ENCODE data around the gene DPP10.

DNA sequence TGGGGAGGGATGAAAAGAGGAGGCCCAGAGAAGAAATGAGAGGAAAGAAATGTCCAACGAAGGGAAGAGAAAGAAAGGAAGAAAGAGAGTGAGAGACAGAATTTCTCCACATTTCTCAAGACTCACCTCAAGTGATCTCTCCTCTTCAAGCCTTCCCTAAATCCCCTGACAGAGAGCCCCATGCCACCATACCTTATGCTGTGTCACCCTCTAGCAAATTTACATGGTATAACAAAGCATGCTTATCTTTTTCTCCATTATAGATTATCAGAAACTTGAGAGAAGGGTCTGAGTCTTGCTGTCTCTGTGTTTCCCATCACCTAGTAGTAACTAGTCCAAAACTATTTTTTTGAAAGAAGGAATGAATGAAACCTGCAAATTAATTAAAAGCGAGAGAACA lies 1208.4 kb downstream of the DPP10 start:
- TF ChIP-seq CTCF (IDR thresholded peaks at IDR 0.05) (no peak), POLR2AphosphoS5 (IDR thresholded peaks at IDR 0.05) (no peak)
